B cell (primary cell): ENCODE data around the gene LIN52. TPM values are rescaled to one million over a fixed set of nuclear protein-coding genes. Genes with fewer than 3 reads are reported as not detected.

Source experiments
- ATAC-seq: fragments of 200-7000 bp; cut with Tn5 transposase; one replicate; pipeline ENCODE4 v1.10.0; 2021; ENCODE audit warnings: low read depth, mild to moderate bottlenecking, moderate number of reproducible peaks, moderate library complexity
- CTCF ChIA-PET: fragments of 350-600 bp; sonication (Branson Sonifier 250); formaldehyde crosslinking; loops from one replicate; lab custom pipeline; 2021; ENCODE audit warnings: antibody characterized with exemption, inconsistent platforms; lab: Charles Lee
- POLR2A ChIA-PET: fragments of 350-600 bp; sonication (Branson Sonifier 250); formaldehyde crosslinking; loops from one replicate; lab custom pipeline; 2021; ENCODE audit warnings: antibody characterized with exemption; lab: Charles Lee
- DNase-seq: peaks from one replicate; pipeline ENCODE4 v3.0.0; 2013
- H2AFZ ChIP-seq: 2 replicates; pipeline ENCODE4 v1.6.1; 2012; ENCODE audit warnings: mild to moderate bottlenecking, low read depth, low read length; ENCODE audit not compliant: insufficient read depth, poor library complexity, severe bottlenecking
- H3K27ac ChIP-seq, 2 donors: 1 replicate in 1 of 2; 2 replicates in 1 of 2; pipeline ENCODE4 v1.5.1; 2012 to 2013; ENCODE audit warnings: low read length in 2 of 2, mild to moderate bottlenecking in 2 of 2, moderate library complexity in 1 of 2
- H3K27me3 ChIP-seq, 4 experiments: fragments of 200-600 bp in 1 of 4; sonication (generic) in 1 of 4; replicated peaks in 1 of 4; 1 replicate in 2 of 4; 2 replicates in 2 of 4; pipeline versions ENCODE4 v1.6.1 to v1.7.0; 2013 to 2016; ENCODE audit warnings: low read length in 3 of 4, mild to moderate bottlenecking in 2 of 4, mixed read lengths in 1 of 4, moderate library complexity in 1 of 4; ENCODE audit not compliant: insufficient read depth in 4 of 4, control insufficient read depth in 3 of 4; ENCODE audit errors: control extremely low read depth in 1 of 4
- H3K36me3 ChIP-seq, 2 experiments: replicated peaks in 1 of 2; 1 replicate in 1 of 2; 2 replicates in 1 of 2; pipeline versions ENCODE4 v1.6.1 to v1.7.1; 2013; ENCODE audit warnings: low read length in 1 of 2; ENCODE audit not compliant: insufficient read depth in 2 of 2, control insufficient read depth in 1 of 2; ENCODE audit errors: control extremely low read depth in 1 of 2, extremely low read depth in 1 of 2
- H3K4me1 ChIP-seq, 2 donors: fragments of 200-600 bp in 1 of 2; sonication (generic) in 1 of 2; 1 replicate in 1 of 2; 2 replicates in 1 of 2; pipeline versions ENCODE4 v1.5.1 to v1.6.1; 2013 to 2017; ENCODE audit warnings: low read length in 2 of 2; ENCODE audit not compliant: control insufficient read depth in 2 of 2, insufficient read depth in 2 of 2
- H3K4me2 ChIP-seq: replicated peaks from 2 replicates; pipeline ENCODE3; 2012; ENCODE audit warnings: mild to moderate bottlenecking, low read depth, low read length; ENCODE audit not compliant: poor library complexity, severe bottlenecking
- H3K4me3 ChIP-seq, 5 experiments: fragments of 200-600 bp in 1 of 5; sonication (generic) in 1 of 5; 1 replicate in 3 of 5; 2 replicates in 2 of 5; pipeline versions ENCODE4 v1.5.1 to v1.7.0; 2011 to 2016; ENCODE audit warnings: low read length in 4 of 5, mild to moderate bottlenecking in 4 of 5, low read depth in 2 of 5, control low read depth in 1 of 5, moderate library complexity in 1 of 5; ENCODE audit not compliant: insufficient read depth in 1 of 5; ENCODE audit errors: control extremely low read depth in 1 of 5, extremely low read depth in 1 of 5
- H3K79me2 ChIP-seq: fragments of 200-600 bp; sonication (generic); one replicate; pipeline ENCODE4 v1.6.0; 2016; ENCODE audit warnings: low read length; ENCODE audit not compliant: control insufficient read depth, insufficient read depth
- H3K9ac ChIP-seq: fragments of 200-600 bp; sonication (generic); 2 replicates; pipeline ENCODE4 v1.6.1; 2017; ENCODE audit warnings: mild to moderate bottlenecking, low read length, moderate library complexity
- H3K9me3 ChIP-seq, 3 donors: one replicate each; pipeline versions ENCODE4 v1.6.1 to v1.7.1; 2013; ENCODE audit warnings: low read length in 2 of 3; ENCODE audit not compliant: control insufficient read depth in 2 of 3, insufficient read depth in 1 of 3; ENCODE audit errors: control extremely low read depth in 1 of 3
- H4K20me1 ChIP-seq: 2 replicates; pipeline ENCODE4 v1.6.0; 2012; ENCODE audit warnings: mild to moderate bottlenecking, low read length; ENCODE audit not compliant: insufficient read depth, control insufficient read depth, poor library complexity, severe bottlenecking
- H3K27ac Mint-ChIP-seq: one replicate; pipeline ENCODE4 v1.8.0; 2021; ENCODE audit warnings: mixed read lengths
- H3K27me3 Mint-ChIP-seq: one replicate; pipeline ENCODE4 v1.8.0; 2021; ENCODE audit warnings: mixed read lengths
- H3K4me1 Mint-ChIP-seq: one replicate; pipeline ENCODE4 v1.8.0; 2021; ENCODE audit warnings: mixed read lengths
- H3K4me3 Mint-ChIP-seq: one replicate; pipeline ENCODE4 v1.8.0; 2021; ENCODE audit warnings: mixed read lengths
- H3K9me3 Mint-ChIP-seq: one replicate; pipeline ENCODE4 v1.8.0; 2022; ENCODE audit warnings: mixed read lengths; ENCODE audit not compliant: insufficient read depth
- EZH2 ChIP-seq: IDR thresholded peaks from 2 replicates; pipeline ENCODE4 v1.6.1; 2012; ENCODE audit warnings: borderline replicate concordance, low read depth, mild to moderate bottlenecking, moderate library complexity, low read length; ENCODE audit not compliant: insufficient read depth, poor library complexity, severe bottlenecking
- WGBS: methylation state at CpG from one replicate; pipeline ENCODE4 v1.1.5; 2013; ENCODE audit warnings: missing lambda C conversion rate; ENCODE audit not compliant: insufficient coverage; 5-methylcytosine and 5-hydroxymethylcytosine counted together
- intact Hi-C: fragments of 100-400 bp; cut with micrococcal nuclease; formaldehyde crosslinking; loops from one replicate; pipeline ENCODE4 v1.10.0; 2022
- polyA plus RNA-seq: library from polyadenylated mRNA; depleted of rRNA; stranded (reverse); fragments of >200 nt; gene quantifications from 2 replicates; pipeline ENCODE4 v1.2.3, GENCODE V29; 2012
- total RNA-seq, 2 donors: library from RNA; stranded (reverse); fragments of 120-200 nt in 1 of 2; gene quantifications; 1 replicate in 1 of 2; 2 replicates in 1 of 2; pipeline versions ENCODE4 v1.2.3 to v1.2.4, GENCODE V29; 2013 to 2022
- TF ChIP-seq, protein P1 (sequence below): fragments of 200-600 bp; IDR thresholded peaks from one replicate; pipeline ENCODE4 v1.8.0; 2022; ENCODE audit warnings: antibody characterized with exemption, mild to moderate bottlenecking

LIN52 gene
- total and polyA plus RNA-seq, 2 donors (not counting 1 experiment from before 2014, with no cell fraction given), result 3.9 to 13.1 TPM

DNA sequence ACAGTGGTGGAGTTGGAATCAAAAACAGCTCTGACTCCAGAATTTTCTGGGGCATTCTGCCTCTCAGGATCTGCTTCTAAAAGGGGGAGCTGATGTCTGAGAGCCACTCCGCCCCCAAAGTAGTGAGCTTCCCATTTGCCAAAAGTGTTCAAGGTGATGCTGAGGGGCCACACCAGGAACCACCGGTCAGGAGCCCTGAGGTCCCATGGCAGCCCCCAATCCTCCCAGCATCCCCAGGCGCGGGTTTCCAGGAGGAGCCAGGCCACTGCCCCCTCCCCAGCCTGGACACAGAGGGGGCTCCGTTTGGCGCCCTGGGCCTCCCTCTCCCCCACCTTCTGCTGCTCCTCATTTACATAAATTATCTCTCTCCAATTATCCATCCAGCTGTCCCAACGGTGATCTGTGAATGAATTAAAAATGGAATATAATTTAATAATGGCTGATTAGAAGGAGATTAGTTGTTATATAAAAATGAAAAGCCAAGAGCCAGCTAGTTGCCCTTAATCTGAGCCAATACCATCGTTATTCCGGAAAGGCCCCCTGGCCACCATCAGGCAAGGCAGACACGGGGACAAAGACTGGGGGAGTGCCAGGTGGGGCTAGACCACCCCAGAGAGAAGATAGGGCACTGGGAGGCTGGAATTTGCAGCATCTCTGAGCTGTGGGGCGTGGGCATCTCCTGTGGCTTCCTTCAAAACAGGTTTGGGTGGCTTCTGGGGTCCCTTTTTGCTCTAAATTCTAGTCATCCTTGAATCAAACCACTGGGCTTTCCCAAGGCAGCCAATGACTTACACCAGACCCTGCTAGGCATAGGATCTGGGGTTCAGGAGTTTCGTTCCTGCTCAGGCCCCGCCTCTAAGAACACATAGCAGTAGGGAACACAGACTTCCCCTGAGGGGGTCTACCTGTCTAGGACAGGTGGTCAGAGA lies 134.8 kb downstream of the LIN52 start:
- WGBS, result 92% methylated on average over 10 of the region's 13 CpGs

More for the DNA sequence above, 134.8 kb downstream of the LIN52 start:
- H2AFZ ChIP-seq, result no peak overlapping the region
- ATAC-seq (no peak), DNase-seq (no peak)
- peaks cover 2% of the 10 kb centered on the region for H3K4me1 Mint-ChIP-seq
- no peak overlapping the region for H3K4me3 Mint-ChIP-seq
- peaks cover 0 to 9% (median 0%) of the 10 kb centered on the region in 3 donors for H3K9me3 ChIP-seq
- H3K36me3 ChIP-seq, result no peaks in the 10 kb centered on the region
- peaks cover 5 to 7% of the 10 kb centered on the region in 2 donors for H3K4me1 ChIP-seq
- no peaks in the 10 kb centered on the region for H3K79me2 ChIP-seq
- no peaks in the 10 kb centered on the region for H4K20me1 ChIP-seq
- H3K4me2 ChIP-seq, result no peak overlapping the region
- peaks cover 0 to 23% (median 6%) of the 10 kb centered on the region in 4 experiments for H3K27me3 ChIP-seq
- TF ChIP-seq, protein P1, sequence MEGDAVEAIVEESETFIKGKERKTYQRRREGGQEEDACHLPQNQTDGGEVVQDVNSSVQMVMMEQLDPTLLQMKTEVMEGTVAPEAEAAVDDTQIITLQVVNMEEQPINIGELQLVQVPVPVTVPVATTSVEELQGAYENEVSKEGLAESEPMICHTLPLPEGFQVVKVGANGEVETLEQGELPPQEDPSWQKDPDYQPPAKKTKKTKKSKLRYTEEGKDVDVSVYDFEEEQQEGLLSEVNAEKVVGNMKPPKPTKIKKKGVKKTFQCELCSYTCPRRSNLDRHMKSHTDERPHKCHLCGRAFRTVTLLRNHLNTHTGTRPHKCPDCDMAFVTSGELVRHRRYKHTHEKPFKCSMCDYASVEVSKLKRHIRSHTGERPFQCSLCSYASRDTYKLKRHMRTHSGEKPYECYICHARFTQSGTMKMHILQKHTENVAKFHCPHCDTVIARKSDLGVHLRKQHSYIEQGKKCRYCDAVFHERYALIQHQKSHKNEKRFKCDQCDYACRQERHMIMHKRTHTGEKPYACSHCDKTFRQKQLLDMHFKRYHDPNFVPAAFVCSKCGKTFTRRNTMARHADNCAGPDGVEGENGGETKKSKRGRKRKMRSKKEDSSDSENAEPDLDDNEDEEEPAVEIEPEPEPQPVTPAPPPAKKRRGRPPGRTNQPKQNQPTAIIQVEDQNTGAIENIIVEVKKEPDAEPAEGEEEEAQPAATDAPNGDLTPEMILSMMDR, result no peak
- TF ChIP-seq EZH2, result no peak
- intact Hi-C loops, result no loop called here
- H3K9me3 Mint-ChIP-seq, result no peaks in the 10 kb centered on the region
- ChIA-PET CTCF (interaction anchor here (1.0 to 1.7 kb wide), 6 partner anchors 10 to 108 kb away, joined by 3 to 6 read pairs (median 4); no protein-coding TSS in a partner anchor), POLR2A (no interaction called here)
- no peak overlapping the region for H3K9ac ChIP-seq
- no peak overlapping the region for H3K4me3 ChIP-seq
- H3K27ac Mint-ChIP-seq, result no peak overlapping the region
- peaks cover 30% of the 10 kb centered on the region for H3K27me3 Mint-ChIP-seq
- no peak overlapping the region for H3K27ac ChIP-seq
